H9 (cell line): Measurements from ENCODE around the gene ADCY1. TPM values are rescaled to one million over a fixed set of nuclear protein-coding genes. Genes with fewer than 3 reads are reported as not detected.

Experiments
- DNase-seq: peaks from one replicate; pipeline ENCODE4 v3.0.0-alpha.2; 2017
- H2AFZ ChIP-seq: one replicate; pipeline ENCODE4 v1.6.1; 2013; ENCODE audit warnings: mild to moderate bottlenecking, low read length, control low read depth, moderate library complexity
- H2AK5ac ChIP-seq: 2 replicates; pipeline ENCODE4 v1.6.1; 2013; ENCODE audit warnings: low read length, control low read depth, mixed read lengths; ENCODE audit not compliant: insufficient read length
- H2BK120ac ChIP-seq: one replicate; pipeline ENCODE4 v1.6.1; 2013; ENCODE audit warnings: low read depth, mild to moderate bottlenecking, low read length, control low read depth, inconsistent platforms; ENCODE audit not compliant: poor library complexity, severe bottlenecking
- H2BK12ac ChIP-seq: 2 replicates; pipeline ENCODE4 v1.6.1; 2013; ENCODE audit warnings: low read length, control low read depth, mixed read lengths, low read depth; ENCODE audit not compliant: insufficient read length
- H2BK15ac ChIP-seq: 2 replicates; pipeline ENCODE4 v1.6.1; 2013; ENCODE audit warnings: low read depth, low read length, control low read depth
- H2BK20ac ChIP-seq: one replicate; pipeline ENCODE4 v1.6.1; 2013; ENCODE audit warnings: low read depth, mild to moderate bottlenecking, low read length, control low read depth, inconsistent platforms; ENCODE audit not compliant: poor library complexity, severe bottlenecking
- H2BK5ac ChIP-seq: 2 replicates; pipeline ENCODE4 v1.6.1; 2013; ENCODE audit warnings: low read length, control low read depth, mixed read lengths; ENCODE audit not compliant: insufficient read length
- H3K14ac ChIP-seq: 2 replicates; pipeline ENCODE4 v1.6.1; 2013; ENCODE audit warnings: low read length, control low read depth; ENCODE audit not compliant: insufficient read depth
- H3K18ac ChIP-seq: 2 replicates; pipeline ENCODE4 v1.6.1; 2013; ENCODE audit warnings: low read depth, mild to moderate bottlenecking, mixed read lengths, low read length, control low read depth; ENCODE audit not compliant: insufficient read length
- H3K23ac ChIP-seq: 2 replicates; pipeline ENCODE4 v1.6.1; 2013; ENCODE audit warnings: low read length, control low read depth, mixed read lengths, low read depth; ENCODE audit not compliant: insufficient read length
- H3K23me2 ChIP-seq: 2 replicates; pipeline ENCODE4 v1.6.1; 2013; ENCODE audit warnings: low read depth, mild to moderate bottlenecking, mixed read lengths, low read length, control low read depth; ENCODE audit not compliant: insufficient read length, poor library complexity, severe bottlenecking
- H3K27ac ChIP-seq: 2 replicates; pipeline ENCODE4 v1.5.1; 2013; ENCODE audit warnings: low read length, control low read depth, mixed read lengths, low read depth; ENCODE audit not compliant: insufficient read length
- H3K27me3 ChIP-seq: 2 replicates; pipeline ENCODE4 v1.6.1; 2013; ENCODE audit warnings: low read length, control low read depth, inconsistent platforms; ENCODE audit not compliant: insufficient read depth
- H3K4ac ChIP-seq: 2 replicates; pipeline ENCODE4 v1.6.1; 2013; ENCODE audit warnings: low read depth, mild to moderate bottlenecking, control low read depth, inconsistent platforms, low read length, moderate library complexity
- H3K4me1 ChIP-seq: 2 replicates; pipeline ENCODE4 v1.6.1; 2013; ENCODE audit warnings: low read length, control low read depth, inconsistent platforms; ENCODE audit not compliant: insufficient read depth
- H3K4me2 ChIP-seq: 2 replicates; pipeline ENCODE4 v1.6.1; 2013; ENCODE audit warnings: low read length, control low read depth, mixed read lengths; ENCODE audit not compliant: insufficient read length, insufficient read depth
- H3K56ac ChIP-seq: 2 replicates; pipeline ENCODE4 v1.6.1; 2013; ENCODE audit warnings: low read depth, mild to moderate bottlenecking, mixed read lengths, low read length, control low read depth; ENCODE audit not compliant: insufficient read length
- H3K79me1 ChIP-seq: 2 replicates; pipeline ENCODE4 v1.6.1; 2013; ENCODE audit warnings: low read depth, mild to moderate bottlenecking, moderate library complexity, low read length, control low read depth, inconsistent platforms; ENCODE audit not compliant: insufficient read depth, poor library complexity, severe bottlenecking
- H3K79me2 ChIP-seq: 2 replicates; pipeline ENCODE4 v1.6.1; 2013; ENCODE audit warnings: low read length, control low read depth, inconsistent platforms; ENCODE audit not compliant: insufficient read depth
- H3K9ac ChIP-seq: 2 replicates; pipeline ENCODE4 v1.6.1; 2013; ENCODE audit warnings: low read length, control low read depth, mixed read lengths; ENCODE audit not compliant: insufficient read length; ENCODE audit errors: extremely low read depth
- H3K9me3 ChIP-seq: one replicate; pipeline ENCODE4 v1.6.1; 2013; ENCODE audit warnings: low read depth, low read length, inconsistent platforms; ENCODE audit not compliant: control insufficient read depth
- H3T11ph ChIP-seq: one replicate; pipeline ENCODE4 v1.6.1; 2013; ENCODE audit warnings: mild to moderate bottlenecking, low read length, control low read depth, inconsistent platforms
- H4K20me1 ChIP-seq: one replicate; pipeline ENCODE4 v1.6.1; 2013; ENCODE audit not compliant: control insufficient read depth, insufficient read length, insufficient read depth
- H4K5ac ChIP-seq: 2 replicates; pipeline ENCODE4 v1.6.1; 2013; ENCODE audit warnings: low read depth, mild to moderate bottlenecking, mixed read lengths, low read length, control low read depth; ENCODE audit not compliant: insufficient read length
- H4K8ac ChIP-seq: replicated peaks from 2 replicates; pipeline ENCODE4 v1.6.1; 2013; ENCODE audit warnings: low read length, control low read depth, mixed read lengths, low read depth; ENCODE audit not compliant: insufficient read length
- H4K91ac ChIP-seq: 2 replicates; pipeline ENCODE4 v1.6.1; 2013; ENCODE audit warnings: low read depth, mild to moderate bottlenecking, moderate library complexity, mixed read lengths, low read length, control low read depth; ENCODE audit not compliant: insufficient read length
- H3K27ac Mint-ChIP-seq, 3 experiments: 2 replicates in 2 of 3; 3 replicates in 1 of 3; pipeline ENCODE4 v1.8.0; 2020 to 2021; ENCODE audit warnings: mixed read lengths in 3 of 3, mild to moderate bottlenecking in 1 of 3, moderate library complexity in 1 of 3
- H3K27me3 Mint-ChIP-seq: 2 replicates; pipeline ENCODE4 v1.8.0; 2021; ENCODE audit warnings: low read depth, mild to moderate bottlenecking, moderate library complexity, mixed read lengths
- H3K36me3 Mint-ChIP-seq, 3 experiments: 2 replicates in 2 of 3; 3 replicates in 1 of 3; pipeline ENCODE4 v1.8.0; 2020 to 2021; ENCODE audit warnings: low read depth in 3 of 3, mixed read lengths in 3 of 3; ENCODE audit not compliant: insufficient read depth in 1 of 3
- H3K4me1 Mint-ChIP-seq, 2 experiments: 2 replicates each; pipeline ENCODE4 v1.8.0; 2020; ENCODE audit warnings: mixed read lengths in 2 of 2
- H3K4me3 Mint-ChIP-seq, 2 experiments: 2 replicates in 1 of 2; 3 replicates in 1 of 2; pipeline ENCODE4 v1.8.0; 2020 to 2021; ENCODE audit warnings: mild to moderate bottlenecking in 2 of 2, mixed read lengths in 2 of 2, moderate library complexity in 1 of 2
- H3K9me3 Mint-ChIP-seq, 2 experiments: 2 replicates in 1 of 2; 3 replicates in 1 of 2; pipeline ENCODE4 v1.8.0; 2020; ENCODE audit warnings: mild to moderate bottlenecking in 2 of 2, mixed read lengths in 2 of 2, moderate library complexity in 1 of 2
- WGBS: extraction: QIAGEN DNeasy Blood & Tissue Kit; methylation state at CpG from one replicate; pipeline ENCODE4 v1.1.7; 2013; ENCODE audit warnings: missing lambda C conversion rate, low lambda C conversion rate, mixed read lengths; ENCODE audit not compliant: insufficient read length; ENCODE audit errors: extremely low coverage; 5-methylcytosine and 5-hydroxymethylcytosine counted together
- total RNA-seq: library from RNA; stranded (reverse); gene quantifications from 2 replicates; pipeline ENCODE4 v1.2.1, GENCODE V29; 2021
- TF ChIP-seq, protein P1 (sequence below): fragments of 200-600 bp; sonication (generic); conservative IDR thresholded peaks from 3 replicates; pipeline ENCODE4 v1.8.0; 2021; ENCODE audit warnings: antibody characterized with exemption, mild to moderate bottlenecking

The ADCY1 gene
- total RNA-seq, 1 experiment from 2014 or later: 21.6 TPM

DNA sequence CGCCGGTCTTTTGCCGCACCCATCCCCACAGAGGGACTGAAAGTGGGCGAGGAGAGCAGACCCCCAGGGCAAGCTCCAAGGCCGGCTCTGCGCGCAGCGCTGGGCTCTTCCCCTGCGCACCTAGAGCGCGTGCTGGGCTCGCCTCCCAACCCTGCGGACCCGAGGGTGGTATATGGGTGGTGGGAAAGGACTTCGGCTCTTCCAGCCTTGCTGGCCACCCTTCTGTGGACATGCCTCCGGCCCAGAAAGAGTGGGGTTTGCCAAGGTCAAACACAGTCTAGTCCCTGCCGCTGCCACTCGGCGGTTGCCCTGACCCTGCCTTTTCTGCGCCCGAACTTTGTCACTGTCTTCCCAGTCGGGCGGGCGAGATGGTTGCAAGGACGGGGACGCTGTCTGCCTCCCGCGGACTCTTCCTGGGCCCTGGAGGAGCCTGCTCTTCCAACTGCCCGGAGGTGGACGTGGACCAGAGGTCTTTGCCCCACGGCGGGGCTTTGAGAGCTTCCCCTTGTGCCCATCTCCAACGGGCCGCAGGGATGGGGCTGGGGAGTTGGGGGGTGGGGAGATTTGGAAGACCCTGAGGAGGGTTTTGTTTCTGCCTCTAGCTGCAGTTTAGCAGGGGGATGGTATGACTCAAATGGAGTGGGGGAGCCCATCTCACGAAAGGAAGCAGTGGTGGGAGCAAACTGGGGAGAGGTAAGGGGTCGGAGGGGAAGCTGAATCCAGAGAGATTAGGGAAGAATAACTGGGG is 1.5 kb downstream of the ADCY1 start:
- no CpG with 5 or more reads among the region's 36 CpGs for WGBS
- Histone ChIP-seq H2BK15ac (no peak overlapping the region), H2AFZ (no peak overlapping the region), H3K14ac (peak overlapping the region; percentile 77; the same call in 1 of the 2 replicates), H4K91ac (no peak overlapping the region), H4K20me1 (no peaks in the 10 kb centered on the region), H3K23me2 (peaks cover 19% of the 10 kb centered on the region), H3K4ac (no peak overlapping the region), H3K79me2 (no peaks in the 10 kb centered on the region), H3K27me3 (peaks cover 25% of the 10 kb centered on the region; the same call in 1 of the 2 replicates), H3K79me1 (no peaks in the 10 kb centered on the region), H3K18ac (no peak overlapping the region), H3K23ac (no peak overlapping the region), H3K27ac (no peak overlapping the region), H4K5ac (no peak overlapping the region), H3K4me2 (peak overlapping the region; percentile 92), H3K56ac (no peak overlapping the region), H2BK12ac (no peak overlapping the region), H3K4me1 (peaks cover 4% of the 10 kb centered on the region; the same call in 1 of the 2 replicates), H2AK5ac (no peak overlapping the region), H3K9me3 (no peaks in the 10 kb centered on the region), H3T11ph (no peak overlapping the region), H2BK120ac (no peak overlapping the region), H2BK20ac (no peak overlapping the region), H4K8ac (no peak overlapping the region), H3K9ac (peak overlapping the region; percentile 26), H2BK5ac (no peak overlapping the region)
- TF ChIP-seq, protein P1, sequence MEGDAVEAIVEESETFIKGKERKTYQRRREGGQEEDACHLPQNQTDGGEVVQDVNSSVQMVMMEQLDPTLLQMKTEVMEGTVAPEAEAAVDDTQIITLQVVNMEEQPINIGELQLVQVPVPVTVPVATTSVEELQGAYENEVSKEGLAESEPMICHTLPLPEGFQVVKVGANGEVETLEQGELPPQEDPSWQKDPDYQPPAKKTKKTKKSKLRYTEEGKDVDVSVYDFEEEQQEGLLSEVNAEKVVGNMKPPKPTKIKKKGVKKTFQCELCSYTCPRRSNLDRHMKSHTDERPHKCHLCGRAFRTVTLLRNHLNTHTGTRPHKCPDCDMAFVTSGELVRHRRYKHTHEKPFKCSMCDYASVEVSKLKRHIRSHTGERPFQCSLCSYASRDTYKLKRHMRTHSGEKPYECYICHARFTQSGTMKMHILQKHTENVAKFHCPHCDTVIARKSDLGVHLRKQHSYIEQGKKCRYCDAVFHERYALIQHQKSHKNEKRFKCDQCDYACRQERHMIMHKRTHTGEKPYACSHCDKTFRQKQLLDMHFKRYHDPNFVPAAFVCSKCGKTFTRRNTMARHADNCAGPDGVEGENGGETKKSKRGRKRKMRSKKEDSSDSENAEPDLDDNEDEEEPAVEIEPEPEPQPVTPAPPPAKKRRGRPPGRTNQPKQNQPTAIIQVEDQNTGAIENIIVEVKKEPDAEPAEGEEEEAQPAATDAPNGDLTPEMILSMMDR: no peak
- peaks cover 0 to 3% of the 10 kb centered on the region in 2 experiments; a peak in 1 of 5 replicates for H3K9me3 Mint-ChIP-seq
- peaks cover 46 to 55% of the 10 kb centered on the region in 2 experiments for H3K4me1 Mint-ChIP-seq
- H3K36me3 Mint-ChIP-seq: no peaks in the 10 kb centered on the region; a peak in 1 of 7 replicates
- H3K27me3 Mint-ChIP-seq: peaks cover 50% of the 10 kb centered on the region
- DNase-seq: peak; percentile 32
- H3K27ac Mint-ChIP-seq: no peak overlapping the region
- H3K4me3 Mint-ChIP-seq: peak overlapping the region; percentile 71 to 88
